ENCODE measurements around the gene KLHL22. TPM values are rescaled to one million over a fixed set of nuclear protein-coding genes. Genes with fewer than 3 reads are reported as not detected.
"Not testable (repeated sequence)": the region's sequence is repeated elsewhere in the genome, so short reads cannot be mapped to it uniquely, and the experiment has no call there.

Gene KLHL22
- total RNA-seq, 1 donor from 2014 or later: 5.0 TPM

DNA sequence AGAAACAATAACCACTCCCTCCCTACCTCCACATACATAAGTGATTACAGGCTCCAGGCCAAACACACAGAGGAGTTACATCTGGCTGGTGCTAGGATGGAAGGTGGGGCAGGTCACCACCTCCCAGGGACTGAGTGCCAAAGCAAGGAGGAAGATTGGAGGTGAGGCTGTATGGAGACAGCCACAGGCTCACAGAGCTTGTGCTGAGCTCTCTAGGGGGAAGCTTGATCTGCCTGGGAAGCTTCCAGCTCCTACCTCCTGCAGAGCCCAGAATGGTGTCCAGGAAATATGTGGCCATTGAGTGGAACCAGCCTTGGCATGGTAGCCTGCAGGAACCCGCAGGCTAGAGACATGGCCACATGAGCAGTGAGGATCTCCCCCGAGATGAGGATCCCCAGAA lies 8.2 kb upstream of the KLHL22 start:
- ATAC-seq: peak; percentile 39

DNA sequence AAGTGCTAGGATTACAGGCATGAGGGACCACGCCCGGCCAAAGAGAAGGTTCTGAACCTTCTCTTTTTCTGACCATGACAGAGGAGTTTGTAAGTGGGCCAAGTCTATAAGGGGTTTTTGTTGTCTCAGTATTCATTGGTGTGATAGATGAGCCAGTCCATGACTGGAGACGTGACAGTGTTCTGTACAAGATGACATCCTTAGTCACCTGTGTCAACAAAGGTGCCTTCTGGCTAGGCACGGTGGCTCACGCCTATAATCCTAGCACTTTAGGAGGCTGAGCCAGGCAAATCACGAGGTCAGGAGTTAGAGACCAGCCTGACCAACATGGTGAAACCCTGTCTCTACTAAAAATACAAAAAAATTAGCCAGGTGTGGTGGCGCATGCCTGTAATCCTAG lies 4.2 kb upstream of the KLHL22 start:
- ATAC-seq: no peak

DNA sequence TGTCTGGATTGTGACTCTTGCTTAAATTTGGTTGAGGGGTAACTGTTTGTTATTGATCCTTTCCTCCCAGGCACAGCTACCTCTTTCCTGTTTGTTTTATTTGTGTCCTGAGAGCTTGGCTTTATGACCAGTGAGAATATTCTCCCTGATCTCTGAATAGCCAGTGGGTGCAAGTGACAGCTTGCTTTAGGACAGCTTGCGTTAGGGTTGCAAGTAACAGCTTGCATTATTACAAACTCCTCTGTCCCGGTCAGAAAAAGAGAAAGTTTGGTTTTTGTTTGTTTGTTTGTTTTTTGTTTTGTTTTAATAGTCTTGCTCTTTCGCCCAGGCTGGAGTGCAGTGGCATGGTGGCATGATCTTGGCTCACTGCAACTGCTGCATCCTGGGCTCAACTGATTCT lies 3.3 kb upstream of the KLHL22 start:
- ATAC-seq: no peak

DNA sequence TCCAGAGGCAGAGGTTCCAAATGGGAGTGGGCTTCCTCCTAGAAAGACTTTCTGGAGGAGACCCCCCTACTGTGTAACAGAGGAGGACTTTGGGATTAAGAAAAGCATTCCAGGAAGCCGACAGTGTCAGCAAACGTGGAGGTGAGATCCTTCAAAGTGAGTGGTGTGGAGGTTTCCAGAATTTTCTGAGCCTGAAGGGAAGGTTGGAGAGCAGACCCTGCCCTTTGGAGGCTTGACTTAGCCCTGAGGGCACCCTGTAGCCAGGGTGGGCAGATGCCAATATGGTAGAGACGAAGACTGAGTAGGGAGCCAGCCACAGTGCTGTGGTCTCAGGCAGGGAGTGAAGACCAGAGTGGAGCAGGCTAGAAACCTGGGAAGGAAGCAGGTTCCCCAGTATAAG lies 1.8 kb upstream of the KLHL22 start:
- ATAC-seq: no peak

DNA sequence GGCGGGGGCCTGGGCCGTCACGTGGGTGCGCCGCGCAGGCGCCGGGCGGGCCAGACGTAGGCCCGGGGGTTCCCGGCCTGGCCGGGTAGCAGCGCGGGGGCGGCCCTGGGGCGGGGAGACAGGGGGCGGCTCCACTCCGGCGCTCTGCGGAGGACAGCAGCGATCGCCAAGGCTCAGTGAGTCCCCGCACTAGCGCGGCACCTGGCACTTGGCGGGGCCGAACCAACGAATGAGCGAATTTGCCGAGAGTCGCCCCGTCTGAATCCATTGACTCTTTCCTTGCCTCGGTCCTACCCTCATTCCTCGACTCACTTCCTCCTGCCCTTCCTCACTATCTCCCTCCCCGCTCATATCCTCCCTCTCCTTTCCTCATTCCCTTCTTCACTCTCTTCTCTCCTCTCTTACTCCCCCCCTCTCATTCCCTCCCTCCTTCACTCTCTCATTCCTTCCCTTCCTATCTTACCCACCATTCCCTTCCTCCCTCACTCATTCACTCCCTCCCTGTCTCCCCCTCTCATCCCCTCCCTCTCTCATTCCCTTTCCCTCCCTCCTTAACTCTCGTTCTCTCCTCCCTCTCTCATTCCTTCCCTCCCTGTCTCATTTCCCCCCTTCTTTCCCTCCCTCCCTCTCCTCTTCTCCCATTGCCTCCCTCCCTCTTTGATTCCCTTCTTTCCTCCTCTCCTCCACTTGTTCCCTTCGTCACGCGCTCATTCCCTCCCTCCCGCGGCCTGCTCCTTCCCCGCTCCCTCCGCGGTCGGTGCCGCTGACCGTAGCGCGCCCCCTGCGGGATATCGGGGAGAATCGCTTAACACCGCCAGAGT lies 476 bp upstream of the KLHL22 start:
- peak; percentile 95 for ATAC-seq

DNA sequence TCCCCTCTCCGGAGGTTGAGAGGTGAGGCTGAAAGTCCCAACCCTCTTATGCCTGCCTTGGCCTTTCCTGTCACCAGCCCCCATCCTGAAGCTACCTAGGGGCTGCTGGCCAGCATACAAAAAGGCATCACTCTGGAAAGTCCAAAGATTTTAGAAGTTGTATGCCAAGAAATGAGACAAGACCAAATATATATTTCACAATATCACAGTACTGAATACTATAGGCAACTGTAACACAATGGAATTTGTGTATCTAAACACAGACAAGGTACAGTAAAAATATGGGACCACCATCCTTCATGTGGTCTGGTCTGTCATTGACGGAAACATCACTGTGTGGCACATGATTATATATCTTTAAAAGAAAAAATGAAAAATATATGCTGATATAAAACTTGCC lies 4.2 kb downstream of the KLHL22 start:
- ATAC-seq: no peak

DNA sequence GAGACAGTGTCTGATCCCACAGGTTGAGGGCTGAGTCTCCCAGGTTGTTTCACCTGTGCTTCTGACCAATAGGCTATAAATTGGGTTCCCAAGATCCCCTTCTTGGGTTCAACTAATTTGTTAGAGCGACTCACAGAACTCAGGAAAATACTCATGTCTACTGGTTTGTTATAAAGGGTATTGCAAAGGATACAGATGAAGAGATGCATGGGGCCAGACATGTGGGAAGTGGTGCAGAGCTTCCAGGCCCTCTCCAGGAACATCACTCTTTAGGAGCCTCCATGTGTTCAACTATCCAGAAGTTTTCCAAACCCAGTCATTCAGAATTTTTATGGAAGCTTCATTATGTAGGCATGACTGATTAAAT lies 4.7 kb downstream of the KLHL22 start:
- no peak for ATAC-seq

DNA sequence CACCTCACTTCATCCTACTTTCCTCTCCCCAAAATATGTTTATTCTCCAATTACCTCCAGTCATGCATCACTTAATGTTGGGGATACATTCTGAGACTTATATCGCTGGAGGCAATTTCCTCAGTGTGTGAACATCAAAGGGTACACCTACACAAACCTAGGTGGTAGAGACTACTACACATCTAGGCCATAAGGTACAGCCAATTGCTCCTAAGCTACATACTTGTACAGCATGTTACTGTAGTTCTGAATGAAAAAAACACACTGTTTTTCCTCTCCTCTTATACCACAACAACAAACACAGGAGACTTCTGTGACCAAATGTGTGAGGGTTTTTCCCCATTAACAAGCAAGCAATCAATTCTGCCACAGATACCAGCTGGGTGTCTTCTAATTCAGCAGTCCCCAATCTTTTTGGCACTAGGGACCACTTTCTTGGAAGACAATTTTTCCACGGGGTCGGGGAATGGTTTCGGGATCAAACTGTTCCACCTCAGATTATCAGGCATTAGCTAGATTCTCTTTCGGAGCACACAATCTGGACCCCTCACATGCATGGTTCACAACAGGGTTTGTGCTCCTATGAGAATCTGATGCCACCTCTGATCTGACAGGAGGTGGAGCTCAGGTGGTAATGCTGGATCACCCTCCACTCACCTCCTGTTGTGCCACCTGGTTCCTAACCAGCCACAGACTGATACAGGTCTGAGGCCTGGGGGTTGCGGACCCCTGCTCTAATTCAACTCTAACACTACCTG lies 5.2 kb downstream of the KLHL22 start:
- ATAC-seq: no peak

DNA sequence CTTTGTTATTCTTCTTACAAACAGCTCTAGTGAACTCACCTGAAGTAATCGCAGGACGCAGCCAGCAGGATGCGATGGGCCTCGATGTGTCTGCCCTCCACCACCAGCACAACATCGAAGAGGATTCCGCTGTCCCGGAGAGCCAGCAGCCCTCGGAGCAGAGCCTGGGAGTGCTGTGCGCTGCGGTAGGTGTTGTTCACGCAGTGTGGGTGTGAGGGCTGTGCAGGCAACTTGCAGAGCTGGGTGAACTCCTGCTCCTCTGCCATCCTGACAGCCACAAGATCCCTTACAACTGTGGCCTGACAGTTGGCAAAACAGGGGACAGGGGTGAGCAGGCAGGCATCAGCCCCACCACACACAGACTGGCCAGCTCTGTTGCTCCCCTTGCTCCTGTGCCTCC lies 6.6 kb downstream of the KLHL22 start:
- ATAC-seq: no peak

DNA sequence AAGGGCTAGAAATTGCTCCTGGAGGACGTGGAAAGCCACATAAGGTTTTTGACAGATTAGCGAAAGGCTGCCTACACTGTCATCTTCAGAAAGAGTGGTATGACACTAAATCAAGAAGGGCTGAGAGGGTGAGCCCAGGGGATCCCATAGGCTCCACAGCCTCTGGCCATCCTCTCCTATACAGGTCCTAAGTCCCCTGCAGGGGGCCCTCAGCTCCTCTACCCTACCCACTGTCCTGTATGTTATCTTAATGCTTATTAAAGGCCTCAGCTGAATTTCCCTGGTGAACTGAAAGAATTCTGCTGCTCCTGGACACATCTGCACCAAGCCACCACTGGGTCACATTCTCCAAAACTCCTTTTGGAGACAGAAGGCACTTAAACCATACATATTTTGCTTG lies 7.9 kb downstream of the KLHL22 start:
- no peak for ATAC-seq

DNA sequence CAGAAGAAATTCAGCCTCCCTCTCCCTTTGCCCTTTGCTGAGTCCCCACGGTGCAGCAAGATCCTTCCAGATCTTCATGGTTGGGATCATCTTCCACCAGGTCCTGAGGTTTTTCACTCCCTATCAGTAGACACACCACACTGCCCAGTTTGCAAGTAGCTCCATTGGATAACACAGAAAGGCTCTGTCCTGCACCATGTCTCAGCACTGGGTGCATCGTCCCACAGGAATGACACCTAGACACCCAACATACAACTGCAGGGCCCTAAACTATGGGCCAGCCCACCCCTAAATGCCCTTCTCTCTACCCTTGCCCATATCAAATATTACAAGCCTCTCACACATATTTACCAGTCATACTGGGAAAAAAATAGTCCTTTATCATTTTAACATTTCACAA lies 9.4 kb downstream of the KLHL22 start:
- ATAC-seq: no peak

DNA sequence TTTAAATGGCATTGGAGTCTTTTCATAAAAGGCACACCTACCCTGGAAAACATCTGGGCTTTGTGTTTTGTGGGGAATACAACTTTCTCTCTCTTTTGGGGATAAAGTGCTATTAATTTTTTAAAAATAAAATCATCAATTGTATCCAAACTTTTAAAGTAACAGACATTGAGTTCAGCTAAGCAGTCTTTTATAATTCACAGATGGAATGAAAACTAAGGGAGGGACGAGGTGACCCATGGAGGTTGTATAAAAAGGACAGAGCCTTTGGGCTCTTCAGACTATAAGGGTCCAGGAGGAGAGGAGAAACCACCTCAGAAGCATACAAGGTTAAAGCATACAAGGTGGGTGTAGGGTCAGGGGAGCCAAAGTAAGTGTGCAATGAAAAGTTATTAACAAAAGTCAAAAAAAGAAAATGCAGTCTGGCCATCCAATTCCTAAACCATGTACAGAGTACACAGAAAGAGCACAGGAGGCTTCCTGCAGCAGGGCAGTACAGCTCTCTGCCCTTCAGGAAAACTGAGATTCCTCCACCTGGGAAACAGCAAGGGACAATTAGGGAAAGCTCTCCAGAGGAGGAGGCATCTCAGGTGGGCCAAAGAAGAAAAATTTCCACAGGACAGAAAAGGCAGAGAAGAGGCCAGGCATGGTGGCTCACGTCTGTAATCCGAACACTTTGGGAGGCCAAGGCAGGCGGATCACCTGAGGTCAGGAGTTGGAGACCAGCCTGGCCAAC lies 10.5 kb downstream of the KLHL22 start:
- no peak for ATAC-seq

DNA sequence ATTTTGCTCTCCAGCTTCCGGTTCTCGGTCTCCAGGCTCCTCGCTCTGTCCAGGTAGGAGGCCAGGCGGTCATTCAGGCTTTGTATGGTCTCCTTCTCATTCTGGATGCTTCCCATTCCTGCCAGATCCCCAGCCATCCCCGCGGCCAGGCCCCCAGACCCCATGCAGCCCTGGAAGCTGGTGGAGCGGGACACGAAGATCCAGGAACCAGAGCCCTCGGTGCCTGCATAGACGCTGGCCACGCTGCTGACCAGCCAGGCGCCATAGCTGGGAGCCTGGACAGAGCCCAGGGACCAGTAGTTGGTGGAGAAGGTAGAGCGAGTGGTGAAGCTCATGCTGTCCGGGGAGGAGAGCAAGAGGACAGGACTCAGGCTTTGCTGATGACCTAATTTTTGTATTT lies 11.8 kb downstream of the KLHL22 start:
- no peak for ATAC-seq

DNA sequence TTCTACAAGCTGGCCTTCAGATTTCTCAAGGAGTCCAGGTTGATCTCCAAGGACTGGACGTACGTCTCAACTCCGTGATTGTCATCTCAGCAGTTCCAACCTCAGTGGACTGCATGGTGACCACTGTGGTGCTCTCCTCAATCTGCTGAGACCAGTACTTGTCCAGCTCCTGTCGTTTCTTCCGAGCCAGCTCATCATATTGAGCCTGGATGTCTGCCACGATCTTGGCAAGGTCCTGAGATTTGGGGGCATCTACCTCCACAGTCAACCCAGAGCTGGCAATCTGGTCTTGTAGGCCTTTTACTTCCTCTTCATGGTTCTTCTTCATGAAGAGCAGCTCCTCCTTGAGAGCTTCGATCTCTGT lies 12.5 kb downstream of the KLHL22 start:
- not testable (repeated sequence) for ATAC-seq

DNA sequence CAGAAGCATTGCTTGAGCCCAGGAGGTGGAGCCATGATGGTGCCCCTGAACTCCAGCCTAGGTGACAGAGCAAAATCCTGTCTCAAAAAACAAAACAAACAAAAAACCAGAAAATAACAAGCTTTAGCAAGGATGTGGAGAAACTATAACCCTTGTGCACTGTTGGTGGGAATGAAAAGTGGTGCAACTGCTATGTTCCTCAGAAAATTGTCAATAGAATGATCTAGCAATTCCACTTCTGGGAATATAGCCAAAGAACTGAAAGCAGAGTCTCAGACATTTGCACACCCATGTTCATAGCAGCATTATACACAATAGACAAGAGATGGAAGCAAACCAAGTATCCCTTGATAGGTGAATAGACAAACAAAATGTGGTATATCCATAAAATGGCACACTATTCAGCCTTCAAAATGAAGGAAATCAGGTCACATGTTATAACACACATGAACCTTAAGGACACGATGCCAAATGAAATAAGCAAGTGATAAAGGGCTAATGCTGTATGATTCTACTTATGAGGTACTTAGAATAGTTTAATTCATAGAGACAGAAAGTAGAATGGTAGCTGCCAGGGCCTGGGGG lies 15.9 kb downstream of the KLHL22 start:
- ATAC-seq: no peak

DNA sequence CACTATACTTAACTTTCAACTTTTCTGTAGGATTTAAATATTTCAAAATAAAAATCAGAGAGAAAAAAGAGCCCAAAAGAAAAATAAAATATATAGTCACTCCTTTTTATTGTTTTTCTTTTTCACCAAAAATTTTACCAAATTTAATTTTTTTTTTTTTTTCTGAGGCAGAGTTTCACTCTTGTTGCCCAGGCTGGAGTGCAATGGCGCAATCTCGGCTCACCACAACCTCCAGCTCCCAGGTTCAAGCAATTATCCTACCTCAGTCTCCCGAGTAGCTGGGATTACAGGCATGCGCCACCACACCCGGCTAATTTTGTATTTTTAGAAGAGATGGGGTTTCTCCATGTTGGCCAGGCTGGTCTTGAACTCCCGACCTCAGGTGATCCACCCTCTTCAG lies 17.5 kb downstream of the KLHL22 start:
- not testable (repeated sequence) for ATAC-seq

DNA sequence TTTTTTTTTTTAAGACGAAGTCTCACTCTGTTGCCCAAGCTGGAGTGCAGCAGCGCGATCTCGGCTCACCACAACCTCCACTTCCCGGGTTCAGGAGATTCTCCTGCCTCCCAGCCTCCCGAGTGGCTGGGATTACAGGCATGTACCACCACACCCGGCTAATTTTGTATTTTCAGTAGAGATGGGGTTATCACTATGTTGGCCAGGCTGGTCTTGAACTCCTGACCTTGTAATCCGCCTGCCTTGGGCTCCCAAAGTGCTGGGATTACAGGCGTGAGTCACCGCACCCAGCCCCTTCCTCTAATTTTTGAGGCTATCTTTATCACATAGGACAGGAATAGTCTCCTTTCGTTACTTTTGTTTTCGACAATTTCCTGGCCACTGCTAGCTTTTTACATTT lies 20.0 kb downstream of the KLHL22 start:
- ATAC-seq: not testable (repeated sequence)

DNA sequence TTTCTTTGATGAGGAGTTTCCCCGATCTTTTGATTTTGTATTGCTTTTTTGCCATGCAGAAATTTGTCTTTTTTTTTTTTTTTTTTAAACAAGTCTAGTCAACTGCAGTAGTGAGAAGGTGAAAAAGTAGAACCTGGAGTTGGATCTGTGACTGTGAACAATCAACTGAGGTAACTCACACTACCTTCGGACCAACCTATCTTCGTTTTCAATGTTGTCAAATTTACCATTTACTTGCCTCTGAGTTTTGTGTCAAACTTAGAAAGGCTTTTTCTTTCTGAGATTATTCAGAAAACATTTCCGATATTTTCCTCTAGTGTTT lies 20.5 kb downstream of the KLHL22 start:
- no peak for ATAC-seq

DNA sequence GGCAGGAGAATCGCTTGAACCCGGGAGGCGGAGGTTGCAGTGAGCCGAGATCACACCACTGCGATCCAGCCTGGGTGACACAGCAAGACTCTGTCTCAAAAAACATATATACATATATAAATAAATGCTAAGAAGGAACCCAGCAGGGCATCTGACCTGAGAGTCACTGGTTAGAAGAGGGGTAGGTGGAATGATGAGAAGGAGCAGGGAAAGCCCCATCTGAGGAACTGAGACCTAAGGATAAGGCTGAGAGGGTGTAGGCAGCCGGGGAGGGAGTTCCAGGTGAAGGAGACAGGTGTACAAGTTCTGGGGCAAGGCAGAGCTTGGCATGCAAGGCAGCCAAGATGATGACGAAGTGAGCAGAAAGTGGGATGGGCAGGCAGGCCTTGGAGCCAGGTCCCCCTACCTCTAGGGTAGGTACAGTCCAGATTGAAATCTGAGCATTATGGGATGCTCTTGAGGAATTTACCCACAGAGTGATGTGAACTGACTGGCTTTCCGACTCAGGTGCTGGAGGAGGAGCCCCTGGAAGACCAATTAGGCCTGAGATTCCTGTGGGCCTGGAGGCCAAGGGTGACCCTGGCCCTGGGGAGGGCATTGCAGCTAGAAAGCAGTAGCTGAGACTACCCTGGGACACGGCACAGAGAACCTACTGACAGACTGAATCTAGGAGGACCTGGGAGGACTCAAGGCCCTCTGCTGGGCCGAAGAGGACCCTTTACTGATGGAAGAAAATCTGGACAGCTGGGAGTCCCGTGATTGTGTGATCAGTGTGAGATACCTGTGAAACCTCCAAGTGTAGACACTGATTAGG lies 22.8 kb downstream of the KLHL22 start:
- no peak for ATAC-seq

DNA sequence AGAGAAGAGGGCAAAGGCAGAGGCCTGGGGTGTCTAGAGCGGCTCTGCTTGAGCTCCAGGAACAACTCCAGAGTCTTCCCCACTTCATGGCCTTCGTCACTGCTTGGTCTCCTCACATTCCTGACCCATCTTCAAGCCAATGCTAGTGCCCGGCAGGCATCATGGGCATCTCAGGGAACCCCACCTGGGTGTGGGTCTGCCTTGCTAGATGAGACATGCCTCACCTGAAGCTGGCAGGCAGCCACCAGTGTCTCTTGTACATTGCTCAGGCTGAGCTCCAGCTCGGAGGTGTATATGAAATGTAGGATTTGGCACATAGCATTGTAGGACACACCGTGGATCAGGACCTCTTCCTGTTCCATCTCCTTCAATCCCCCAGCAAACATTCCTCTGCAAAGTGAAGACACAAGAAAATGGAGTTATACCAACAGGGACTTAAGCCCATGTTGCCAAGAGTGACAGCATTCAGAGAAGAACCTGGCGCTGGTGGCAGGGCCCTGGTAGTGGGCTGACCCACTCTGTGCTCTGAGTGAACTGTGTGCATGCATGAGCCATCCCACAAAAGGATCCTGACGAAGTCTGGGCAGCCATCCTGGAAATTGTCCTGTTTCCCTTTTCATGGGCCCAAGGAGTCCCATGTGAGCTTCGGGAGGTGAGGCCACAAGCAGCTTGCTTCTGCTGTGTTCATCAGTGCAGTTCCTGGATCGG lies 24.3 kb downstream of the KLHL22 start:
- no peak for ATAC-seq

DNA sequence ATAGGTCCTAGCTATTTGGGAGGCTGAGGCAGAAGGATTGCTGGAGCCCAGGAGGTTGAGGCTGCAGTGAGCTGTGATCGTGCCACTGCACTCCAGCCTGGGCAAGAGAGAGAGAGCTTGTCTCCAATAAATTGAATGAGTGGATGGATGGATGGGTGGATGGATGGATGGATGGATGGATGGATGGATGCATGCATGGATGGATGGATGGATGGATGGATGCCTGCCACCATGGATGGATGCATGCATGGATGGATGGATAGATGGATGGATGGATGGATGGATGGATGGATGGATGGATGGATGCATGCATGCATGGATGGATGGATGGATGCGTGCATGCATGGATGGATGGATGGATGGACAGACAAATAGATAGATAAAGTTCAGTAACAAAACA lies 25.1 kb downstream of the KLHL22 start:
- ATAC-seq: not testable (repeated sequence)

Data from esophagus mucosa (tissue), 1 donor.